ENCODE results near the gene RNF141.

RNF141 gene

DNA sequence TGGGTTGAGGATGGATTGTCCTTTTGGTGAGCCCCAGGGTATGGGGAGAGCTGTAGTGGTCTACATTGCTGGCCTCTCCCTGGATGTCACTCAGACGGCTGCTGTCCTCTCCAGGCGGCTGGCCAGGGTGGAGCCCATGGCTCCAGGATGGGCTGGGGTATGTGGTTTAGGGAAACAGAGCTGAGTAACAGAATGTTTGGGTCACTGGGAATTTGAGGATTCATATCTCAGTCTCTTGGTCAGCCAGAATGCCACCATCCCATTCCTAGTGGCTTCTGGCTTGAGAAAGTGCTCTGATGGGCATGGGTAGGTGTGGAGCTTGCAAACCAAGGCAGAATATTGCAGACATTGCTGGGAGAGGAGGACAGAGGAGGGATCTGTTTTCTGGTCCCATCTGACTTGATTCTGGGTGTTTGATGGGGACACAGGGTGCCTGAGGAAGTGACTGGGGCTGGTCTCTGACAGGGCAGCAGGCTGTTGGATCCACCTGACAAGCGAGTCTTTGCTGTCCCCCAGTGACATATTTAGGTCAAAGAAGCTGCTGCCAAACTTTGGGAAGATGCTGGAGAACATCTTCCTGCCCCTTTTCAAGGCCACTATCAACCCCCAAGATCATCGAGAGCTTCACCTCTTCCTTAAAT is 44.6 kb downstream of the RNF141 start:
- no peak for DNase-seq

DNA sequence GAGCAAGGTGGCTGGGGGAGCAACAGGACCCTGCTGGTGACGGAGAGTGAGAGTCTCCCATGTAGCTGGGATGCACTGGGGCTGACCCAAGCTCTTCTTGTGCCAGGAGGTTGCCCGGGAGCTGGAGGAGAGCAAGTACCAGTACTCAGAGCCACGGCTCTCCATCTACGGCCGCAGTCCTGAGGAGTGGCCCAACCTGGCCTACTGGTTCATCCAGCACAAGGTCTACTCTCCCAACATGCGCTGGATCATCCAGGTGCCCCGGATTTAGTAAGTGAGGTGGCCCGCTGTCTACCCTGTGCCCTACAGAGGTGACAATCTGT is 45.6 kb downstream of the RNF141 start:
- no peak for DNase-seq

DNA sequence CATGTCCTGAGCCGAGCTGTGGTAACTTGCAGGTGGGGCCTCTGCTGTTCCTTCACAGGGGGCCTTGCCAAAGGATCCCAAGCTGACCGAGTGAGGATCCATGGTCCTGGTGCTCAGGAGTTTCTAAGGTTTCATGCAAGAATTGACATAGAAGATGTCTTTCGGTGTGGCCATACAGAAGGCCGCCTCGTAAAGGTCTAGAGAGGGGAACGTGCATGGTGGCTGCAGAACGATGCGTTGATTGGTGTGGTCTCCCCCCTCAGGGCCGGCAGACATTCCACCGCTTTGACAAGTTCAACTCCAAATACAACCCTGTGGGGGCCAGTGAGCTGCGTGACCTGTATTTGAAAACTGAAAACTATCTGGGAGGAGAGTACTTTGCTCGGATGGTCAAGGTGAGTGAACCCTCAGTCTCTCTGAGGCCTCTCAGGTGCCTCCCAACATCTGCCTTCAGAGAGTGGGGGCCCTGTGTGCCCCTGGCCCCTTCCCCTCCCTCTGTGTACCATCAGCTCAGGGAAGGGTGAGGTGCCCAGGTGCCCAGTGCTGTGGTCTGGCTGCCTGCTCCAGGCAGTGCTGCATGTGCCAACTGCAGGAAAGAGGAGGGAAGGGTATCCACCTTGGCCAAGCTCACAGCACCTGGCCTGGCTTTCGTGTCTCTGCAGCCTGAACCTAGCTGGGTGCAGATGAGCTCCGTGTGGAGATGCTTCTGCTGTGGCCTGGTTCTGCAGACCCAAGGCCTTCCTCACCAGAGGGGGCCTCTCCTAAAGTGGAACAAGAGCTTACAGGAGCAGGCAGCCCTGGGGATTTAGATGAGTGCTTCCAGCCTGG is 46.1 kb downstream of the RNF141 start:
- no peak for DNase-seq

DNA sequence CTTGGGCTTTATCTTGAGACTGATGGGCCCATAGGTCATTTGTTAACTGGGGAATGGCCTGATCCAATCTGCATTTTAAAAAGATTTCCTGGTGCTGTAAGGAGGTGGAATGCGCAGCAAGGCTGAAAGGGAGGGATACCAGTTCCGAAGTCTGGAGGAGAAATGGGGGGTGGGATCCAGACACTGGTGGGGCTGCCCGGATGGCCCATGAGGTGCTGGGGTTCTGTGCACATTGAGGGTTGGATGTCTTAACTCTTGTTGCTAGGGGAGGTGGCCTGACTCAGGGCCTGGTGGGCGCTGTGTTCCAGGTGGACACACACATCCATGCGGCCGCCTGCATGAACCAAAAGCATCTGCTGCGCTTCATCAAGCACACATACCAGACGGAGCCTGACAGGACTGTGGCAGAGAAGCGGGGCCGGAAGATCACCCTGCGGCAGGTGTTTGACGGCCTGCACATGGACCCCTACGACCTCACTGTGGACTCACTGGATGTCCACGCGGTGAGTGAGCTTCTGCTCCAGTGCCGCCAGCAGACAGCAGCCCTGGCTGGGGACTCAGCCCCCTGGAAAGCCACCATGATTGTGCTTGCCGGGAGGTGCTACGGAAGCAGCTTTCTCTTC is 47.8 kb downstream of the RNF141 start:
- DNase-seq = no peak

DNA sequence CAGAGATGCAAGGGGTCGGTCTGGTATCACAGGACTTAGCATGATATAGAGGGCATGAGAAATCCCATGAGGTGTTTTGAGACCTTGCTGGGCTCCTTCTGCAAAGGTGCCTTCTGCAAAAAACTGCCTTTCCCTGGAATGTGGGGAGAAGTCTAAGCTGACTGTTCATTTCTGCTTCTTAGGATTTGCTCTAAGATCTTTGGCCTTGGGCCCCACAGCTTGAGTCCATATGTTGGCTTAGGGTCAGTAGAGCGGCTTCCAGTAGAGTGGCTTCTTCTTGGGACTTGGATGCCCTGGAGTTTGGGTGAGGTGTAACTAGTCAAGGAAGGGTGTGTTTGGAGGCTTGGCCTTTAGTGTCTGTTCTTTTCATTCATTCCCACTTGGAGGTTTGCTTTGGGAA is 48.9 kb downstream of the RNF141 start:
- no peak for DNase-seq

DNA sequence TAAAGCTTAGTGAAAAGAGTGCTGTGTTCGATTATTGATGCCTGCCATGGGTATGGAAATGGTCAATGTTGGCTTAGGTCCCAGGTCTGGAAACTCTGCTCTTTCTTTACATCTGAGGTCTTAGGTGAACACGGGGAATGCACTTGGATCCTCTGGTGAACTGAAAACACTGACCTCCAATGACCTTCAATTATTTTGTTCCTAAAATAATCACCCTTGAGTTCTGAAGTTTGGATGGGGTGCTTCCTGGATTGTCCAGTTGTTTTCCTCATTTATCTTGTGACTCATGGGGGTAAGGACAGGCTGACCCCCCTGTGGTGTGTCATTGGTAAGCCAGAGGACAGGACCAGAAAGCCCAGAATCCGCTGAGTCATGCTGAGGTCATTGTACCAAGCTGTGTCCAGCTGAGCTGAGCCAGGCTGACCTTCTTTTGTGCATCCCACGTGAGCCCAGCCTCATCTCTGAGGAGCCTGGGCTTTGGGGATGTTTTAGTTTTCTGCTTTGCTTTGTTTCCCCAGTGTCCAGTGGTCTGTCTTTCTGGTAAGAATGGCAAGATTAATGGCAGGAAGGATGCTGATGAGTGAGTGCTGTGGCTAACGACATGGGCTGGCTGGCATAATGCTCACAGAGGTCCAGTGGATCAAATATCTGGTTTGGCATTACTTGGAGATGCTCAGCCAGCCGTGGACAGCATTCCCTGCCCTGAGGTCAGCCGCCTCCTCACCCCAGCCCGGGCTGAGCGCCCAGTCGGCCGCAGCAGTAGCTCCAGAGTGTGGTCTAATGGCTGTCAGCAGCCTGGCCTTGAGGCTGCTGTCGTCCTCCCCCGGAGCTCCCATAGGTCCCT is 50.4 kb downstream of the RNF141 start:
- DNase-seq = no peak

DNA sequence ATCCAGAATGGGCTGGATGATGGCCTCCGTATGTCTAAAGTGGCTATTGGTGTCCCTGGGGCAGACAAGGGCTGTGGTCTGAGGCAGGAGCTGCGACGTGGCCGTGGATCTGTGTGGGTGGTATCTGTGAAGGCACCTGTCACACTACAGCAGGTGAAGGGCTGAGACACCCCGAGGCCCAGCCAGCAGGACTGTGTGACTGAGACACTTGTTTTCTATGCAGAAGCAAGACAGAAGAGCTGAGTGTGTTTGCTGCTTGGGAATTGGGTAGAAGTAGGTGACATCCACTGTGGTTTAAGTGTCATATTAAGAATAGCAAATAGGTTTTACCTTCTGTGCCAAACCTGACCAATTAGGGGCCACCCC is 51.0 kb downstream of the RNF141 start:
- DNase-seq = no peak

DNA sequence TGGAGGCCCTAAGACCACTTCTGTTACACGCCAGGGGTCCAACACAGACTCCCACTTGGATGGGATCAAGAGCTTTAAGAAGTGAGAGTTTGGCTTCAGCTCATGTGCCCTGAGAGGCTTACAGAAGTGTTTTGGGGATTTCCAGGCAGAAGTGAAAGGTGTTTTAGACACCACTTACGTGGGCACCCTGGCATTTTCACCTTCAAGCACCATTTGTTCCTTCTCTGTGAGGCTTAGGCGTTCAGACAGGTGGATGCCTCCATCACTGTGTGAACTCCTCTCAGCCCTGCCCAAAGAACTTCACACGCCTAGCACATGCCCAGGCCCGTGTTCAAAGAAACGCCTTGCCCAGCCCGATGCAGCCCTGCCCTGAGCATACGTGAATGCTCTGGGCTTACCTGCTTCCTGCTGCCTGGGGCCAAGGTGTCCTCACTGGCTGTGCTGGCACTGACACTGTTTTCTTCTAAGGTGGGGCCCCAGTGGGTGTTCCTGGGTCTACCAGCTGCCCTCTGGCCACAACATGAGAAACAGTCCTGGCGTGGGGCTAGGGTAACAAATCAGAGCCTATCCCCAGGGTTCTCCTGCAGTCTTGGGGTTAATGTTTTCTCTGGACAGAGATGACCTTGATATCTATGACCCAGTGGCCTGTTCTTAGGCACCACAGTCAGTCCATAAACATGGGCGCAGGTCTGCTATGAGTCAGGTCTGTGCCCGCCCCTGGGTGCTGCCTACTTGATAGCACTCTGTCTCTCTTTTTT is 51.9 kb downstream of the RNF141 start:
- DNase-seq = no peak

DNA sequence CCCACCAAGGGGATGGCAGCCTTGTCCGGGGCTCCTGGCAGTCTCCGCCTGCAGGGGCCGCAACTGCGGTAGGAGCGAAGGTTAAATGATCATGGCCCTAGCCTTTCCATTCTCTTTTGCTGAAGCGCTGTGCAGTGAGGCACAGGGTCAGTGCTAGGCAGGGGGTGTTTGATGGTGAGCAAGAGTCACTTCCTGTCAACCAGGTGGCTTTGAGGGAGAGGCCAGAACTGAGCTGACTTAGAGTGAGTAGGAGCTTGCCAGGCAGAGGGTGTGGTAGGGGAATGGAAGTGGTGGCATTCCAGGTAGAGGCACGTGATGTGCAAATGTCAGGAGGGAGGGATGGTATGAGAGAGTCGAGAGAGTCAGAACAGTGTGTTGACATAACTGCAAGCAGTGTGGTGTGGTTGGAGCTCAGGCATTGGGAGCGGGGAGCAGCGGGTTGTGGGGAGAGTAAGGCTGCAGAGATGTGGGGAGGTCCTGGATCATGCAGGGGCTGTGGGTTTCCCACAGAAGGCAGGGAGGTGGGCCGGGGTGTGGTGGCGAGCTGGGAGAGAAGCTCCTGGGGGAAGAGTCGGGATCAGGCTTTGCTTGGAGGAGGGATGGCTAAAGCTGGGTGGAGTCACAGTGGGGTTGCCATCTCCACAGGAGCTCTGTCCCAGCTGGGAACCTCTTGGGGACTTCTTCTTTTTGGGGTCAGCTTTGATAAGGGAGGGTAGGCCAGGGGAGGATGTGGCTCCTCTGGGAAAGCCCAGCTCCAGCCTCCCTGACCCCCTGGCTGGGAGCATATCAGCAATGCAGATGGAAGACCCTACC is 52.7 kb downstream of the RNF141 start:
- no peak for DNase-seq

DNA sequence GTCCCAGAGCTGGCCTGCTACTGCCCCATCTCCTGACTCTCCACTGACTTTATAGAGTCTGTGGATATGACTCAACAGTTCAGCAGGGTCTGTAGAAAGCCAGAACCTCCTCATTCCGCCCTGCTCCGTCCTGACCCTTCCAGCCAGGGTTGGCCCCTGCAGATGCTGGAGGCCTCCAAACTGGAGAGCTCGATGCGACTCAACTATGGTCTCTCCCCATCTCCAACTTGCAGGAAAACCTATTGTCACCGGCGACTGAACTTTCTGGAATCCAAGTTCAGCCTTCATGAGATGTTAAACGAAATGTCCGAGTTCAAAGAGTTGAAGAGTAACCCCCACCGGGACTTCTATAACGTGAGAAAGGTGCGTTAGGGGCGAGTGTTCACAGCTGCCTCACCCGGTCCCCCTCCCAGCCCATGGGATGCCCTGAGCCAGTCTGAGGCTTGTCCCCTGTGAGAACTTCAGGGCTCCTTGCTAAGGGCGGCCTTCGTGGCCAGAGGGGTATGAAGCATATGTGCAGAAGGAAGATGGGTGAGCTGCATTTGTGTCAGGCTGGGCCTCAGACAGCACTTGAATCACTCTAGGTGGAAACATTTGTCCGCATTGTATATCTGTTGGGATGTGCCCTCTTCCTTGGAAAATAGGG is 53.9 kb downstream of the RNF141 start:
- DNase-seq = no peak

DNA sequence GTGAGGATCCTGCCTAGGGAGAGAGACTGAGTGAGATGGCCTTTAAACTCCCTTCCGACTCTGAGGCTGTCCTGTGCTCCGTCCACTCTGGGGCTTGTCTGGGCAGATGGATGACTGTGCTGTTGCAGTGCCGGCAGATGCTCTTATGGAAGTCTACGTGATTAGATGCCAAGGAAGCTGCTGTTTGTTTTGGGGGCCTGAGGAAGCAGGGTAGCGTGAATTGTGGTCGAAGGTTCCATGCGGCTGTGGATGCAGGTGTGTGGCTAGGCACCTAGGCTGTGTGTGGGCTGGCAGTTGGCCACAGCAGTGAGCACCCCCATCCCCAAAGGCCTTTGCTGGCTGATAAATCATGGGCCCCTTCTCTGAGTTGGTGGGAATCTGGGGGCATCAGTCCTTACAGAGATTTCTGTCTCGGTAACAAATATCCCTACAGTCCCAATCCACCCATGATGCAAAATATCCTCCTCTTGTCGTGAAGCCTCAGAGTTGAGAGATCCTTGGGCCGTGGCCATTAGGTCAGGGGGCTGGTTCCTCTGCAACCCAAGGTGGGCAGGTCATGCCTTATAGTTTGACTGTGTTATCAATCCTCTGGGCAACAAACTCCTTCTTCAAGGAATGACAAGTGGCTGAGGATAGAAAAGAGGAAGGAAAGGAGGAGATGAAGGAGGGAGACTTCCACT is 54.7 kb downstream of the RNF141 start:
- no peak for DNase-seq

DNA sequence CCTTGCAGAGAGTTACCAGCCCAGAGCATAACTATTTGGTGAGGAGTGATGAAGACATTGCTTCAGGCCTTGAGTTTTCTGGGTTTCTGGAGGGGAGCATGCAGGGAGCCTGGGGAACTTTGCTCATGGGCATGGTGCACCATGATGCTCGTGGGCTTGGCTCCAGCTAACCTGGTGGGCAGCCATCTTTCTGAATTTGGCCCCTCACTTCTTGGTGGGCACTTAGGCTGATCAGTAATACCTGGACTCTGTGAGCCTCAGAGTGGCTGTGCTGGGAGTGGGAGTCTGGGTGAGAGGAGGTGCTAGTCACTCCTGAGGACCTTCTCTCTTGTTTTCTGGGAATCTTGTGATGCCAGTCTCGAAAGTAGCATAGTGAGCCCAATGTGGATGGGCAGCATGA is 55.3 kb downstream of the RNF141 start:
- no peak for DNase-seq

DNA sequence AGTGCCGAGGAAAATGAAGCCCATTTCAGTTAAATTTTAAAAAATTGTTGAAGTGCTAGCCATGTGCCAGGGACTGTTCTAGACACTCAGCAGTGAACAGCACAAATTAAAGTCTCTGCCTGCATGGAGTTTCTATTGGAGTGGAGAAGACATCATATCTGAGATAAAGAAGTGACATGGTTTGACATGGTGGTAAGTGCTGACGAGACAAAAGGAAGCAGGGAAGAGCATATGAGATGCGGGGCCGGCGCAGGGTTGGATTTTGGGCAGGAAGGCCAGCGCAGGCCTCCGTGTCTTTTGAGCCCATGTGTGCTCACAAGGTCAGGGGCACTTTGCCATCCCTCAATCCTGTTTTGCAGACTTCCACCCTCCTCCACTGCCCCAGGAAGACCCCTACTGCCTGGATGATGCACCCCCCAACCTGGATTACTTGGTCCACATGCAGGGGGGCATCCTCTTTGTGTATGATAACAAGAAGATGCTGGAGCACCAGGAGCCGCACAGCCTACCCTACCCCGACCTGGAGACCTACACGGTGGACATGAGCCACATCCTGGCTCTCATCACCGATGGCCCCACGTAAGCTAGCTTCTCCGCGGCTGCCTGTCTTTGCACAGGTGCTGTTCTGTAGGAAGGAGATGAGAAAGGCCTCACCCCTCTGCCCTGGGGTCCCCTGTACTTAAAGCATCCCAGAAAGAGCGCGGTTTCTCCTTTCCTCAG is 56.4 kb downstream of the RNF141 start:
- no peak for DNase-seq

DNA sequence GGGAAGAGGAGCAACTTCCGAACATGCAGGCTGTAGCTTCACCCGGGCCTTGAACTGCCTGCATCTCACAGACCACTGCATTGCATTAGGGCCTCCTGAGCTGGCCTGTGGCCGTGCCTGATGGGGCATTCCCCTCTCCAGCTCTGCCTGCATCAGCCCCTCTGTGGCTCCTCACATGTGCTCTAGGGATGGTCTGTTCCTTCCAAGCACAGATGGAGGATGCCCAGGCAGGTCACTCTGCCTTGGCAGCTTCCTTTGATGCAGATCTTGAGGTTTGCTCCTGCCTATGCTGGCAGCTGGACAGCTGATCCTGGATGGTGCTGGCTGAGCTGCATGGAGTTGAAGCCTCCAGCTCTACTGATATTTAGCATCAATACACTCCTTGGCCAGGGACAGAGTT is 57.4 kb downstream of the RNF141 start:
- DNase-seq = no peak

DNA sequence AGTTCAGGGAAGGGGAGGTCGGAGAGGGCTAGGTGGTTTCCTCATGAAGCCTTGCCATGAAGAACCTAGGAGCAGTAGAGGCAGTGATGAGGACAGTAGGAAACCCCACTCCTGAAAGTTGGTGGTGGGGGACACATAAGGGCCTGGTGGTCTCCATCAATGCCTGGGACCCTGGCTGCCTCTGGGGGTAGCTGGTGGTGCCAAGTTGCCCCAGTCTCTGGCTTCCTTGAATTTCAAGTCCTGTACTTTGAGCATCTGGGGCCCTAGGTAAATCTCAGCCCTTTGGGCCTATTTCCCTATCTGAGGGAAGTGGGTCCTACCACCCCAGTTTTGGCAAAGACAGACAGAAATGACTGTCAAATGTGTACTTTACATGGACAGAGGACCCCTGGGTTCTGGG is 57.8 kb downstream of the RNF141 start:
- no peak for DNase-seq

DNA sequence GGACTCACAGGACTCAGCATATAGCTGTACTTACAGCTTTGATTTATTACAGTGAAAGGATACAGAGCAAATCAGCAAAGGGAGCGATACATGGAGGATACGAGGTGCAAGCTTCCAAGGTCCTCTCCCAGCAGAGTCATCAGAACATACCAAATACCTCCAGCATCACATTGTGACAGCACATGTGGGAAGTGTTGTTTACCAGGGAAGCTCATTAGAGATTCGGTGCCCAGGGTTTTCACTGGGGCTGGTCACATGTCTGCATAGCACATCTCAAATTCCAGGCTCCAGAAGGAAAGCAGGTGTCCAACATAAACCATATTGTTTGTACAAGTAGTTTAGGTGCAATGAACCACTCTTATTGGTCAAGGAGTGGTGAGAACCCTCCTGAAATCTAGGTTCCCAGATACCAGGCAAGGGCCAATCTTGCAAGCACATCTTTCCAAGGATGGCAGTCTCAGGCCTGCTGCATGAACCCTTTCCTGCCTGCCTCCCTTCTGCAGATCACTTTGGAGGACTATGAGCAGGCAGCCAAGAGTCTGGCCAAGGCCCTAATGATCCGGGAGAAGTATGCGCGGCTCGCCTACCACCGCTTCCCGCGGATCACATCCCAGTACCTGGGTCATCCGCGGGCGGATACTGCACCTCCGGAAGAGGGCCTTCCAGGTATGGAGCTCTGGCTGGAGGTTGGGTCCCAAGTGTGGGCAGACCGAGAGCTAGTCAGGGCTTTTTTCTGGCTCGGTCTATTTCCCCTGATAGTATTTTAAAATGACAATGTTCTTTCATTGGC is 59.2 kb downstream of the RNF141 start:
- DNase-seq = no peak

DNA sequence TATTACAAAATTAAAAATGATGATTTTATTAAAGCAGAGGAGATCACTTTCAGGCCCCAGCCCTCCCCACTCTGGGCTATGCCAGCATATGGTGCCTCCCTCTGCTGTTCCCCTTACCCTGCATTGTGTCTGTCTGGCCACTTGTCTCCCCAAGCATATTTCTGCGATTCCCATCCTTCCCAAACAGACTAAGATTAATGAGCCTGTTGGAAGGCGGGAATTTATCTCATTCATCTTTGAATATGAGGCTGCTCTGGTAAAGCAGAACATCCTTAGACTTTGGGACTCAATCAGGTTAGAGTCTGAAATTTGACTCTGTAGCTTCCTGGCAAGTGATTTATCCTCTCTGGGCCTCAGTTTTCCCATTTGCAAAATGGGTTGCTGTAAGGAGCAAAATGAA is 60.2 kb downstream of the RNF141 start:
- no peak for DNase-seq

DNA sequence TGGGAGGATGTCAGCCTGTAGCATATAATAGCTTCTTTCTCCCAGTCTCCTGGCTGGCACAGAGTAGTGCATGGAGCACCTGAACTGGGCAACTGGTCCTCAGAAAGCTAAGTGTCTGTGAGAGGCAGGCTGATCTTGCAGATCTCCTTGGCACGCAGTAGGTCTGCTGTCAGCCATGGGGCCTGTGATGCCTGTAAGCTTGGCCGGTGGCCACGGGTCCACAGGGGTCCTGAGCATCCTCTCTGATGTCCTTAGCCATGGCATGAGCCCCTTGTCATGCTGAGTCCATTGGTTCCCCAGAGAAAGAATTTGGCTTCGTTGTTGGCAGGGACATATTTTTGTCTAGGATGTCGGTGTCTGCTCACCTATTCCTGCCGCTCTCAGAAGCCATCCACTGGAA is 61.0 kb downstream of the RNF141 start:
- DNase-seq = no peak

Measured in CD4-positive, alpha-beta T cell treated with Interleukin-12 subunit alpha and Interleukin-12 subunit beta, for 1 hour (primary cell).